ENCODE results near the gene MAMLD1.

MAMLD1 gene

DNA sequence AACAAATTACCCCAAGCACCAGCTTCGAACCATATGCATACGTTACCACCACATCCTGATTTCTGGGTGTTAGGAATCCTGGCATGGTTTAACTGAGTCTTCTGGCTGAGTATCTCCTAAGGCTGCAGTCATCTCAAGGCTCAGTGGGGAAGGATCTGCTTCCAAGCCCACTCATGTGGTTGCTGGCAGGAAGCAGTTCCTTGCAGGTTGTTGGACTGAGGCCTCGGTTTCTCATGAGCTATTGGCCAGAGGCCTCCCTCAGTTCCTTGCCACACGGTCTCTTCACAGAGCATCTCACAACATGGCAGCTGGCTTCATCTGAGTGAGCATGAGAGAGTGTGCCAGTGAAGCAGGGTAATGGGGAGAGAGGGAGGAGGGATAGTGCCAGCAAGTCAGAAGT is 109.2 kb downstream of the MAMLD1 start:
- no peak for DNase-seq
- Histone ChIP-seq H3K4me3 (ENCODE audit: low read depth, low read length) (no peak overlapping the region), H3K27me3 (ENCODE audit: insufficient read depth, low read depth, severe bottlenecking) (peaks cover 2% of the 10 kb centered on the region), H3K27ac (no peak overlapping the region), H3K36me3 (no peaks in the 10 kb centered on the region), H3K9me3 (ENCODE audit: severe bottlenecking) (no peaks in the 10 kb centered on the region)
- TF ChIP-seq, protein P1, sequence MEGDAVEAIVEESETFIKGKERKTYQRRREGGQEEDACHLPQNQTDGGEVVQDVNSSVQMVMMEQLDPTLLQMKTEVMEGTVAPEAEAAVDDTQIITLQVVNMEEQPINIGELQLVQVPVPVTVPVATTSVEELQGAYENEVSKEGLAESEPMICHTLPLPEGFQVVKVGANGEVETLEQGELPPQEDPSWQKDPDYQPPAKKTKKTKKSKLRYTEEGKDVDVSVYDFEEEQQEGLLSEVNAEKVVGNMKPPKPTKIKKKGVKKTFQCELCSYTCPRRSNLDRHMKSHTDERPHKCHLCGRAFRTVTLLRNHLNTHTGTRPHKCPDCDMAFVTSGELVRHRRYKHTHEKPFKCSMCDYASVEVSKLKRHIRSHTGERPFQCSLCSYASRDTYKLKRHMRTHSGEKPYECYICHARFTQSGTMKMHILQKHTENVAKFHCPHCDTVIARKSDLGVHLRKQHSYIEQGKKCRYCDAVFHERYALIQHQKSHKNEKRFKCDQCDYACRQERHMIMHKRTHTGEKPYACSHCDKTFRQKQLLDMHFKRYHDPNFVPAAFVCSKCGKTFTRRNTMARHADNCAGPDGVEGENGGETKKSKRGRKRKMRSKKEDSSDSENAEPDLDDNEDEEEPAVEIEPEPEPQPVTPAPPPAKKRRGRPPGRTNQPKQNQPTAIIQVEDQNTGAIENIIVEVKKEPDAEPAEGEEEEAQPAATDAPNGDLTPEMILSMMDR (IDR thresholded peaks at IDR 0.05; ENCODE audit: low read depth, low read length): no peak

DNA sequence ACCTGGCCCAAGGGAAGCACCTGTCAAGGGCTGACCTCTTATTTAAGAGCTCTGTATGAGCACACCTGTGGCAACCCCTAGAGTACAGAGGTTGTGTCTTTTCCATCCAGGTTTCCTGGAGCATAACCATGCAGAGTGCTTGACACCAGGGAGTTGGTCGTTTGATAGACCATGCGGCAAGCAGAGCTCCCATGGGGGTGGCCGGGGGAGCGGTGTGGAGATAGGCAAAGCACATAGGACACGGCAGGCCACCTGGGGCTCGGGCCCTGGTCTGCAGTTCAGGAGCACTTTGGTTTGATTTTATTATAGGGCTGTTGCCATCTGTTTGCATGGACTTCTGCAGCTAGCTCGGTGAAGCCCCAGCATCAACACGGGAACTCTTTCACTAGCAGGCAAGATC is 110.3 kb downstream of the MAMLD1 start:
- H3K27ac ChIP-seq: no peak overlapping the region
- DNase-seq: no peak
- H3K9me3 ChIP-seq (ENCODE audit: severe bottlenecking): no peaks in the 10 kb centered on the region
- H3K27me3 ChIP-seq (ENCODE audit: insufficient read depth, low read depth, severe bottlenecking): peaks cover 2% of the 10 kb centered on the region
- TF ChIP-seq, protein P1 (IDR thresholded peaks at IDR 0.05; ENCODE audit: low read depth, low read length): no peak
- H3K4me3 ChIP-seq (ENCODE audit: low read depth, low read length): no peak overlapping the region
- H3K36me3 ChIP-seq: no peaks in the 10 kb centered on the region

DNA sequence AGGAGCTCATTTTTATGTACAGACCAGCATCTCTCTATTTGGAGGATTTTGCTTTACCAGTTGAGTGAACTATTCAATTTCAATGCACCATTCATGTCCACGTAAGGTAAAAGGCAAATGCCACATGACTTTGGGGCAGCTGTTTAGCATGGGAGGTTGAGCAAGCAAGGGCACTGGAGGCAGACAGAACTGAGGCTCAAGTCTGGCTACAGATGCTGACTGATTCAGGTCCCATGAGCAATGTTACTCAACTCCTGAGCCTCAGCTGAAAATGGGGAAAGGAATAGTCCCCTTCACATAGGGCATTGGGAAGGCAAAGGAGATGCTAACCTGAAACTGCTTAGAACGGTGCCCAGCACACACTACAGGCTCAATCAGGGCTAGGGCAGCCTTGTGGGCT is 112.3 kb downstream of the MAMLD1 start:
- no peaks in the 10 kb centered on the region for H3K9me3 ChIP-seq (ENCODE audit: severe bottlenecking)
- TF ChIP-seq, protein P1 (IDR thresholded peaks at IDR 0.05; ENCODE audit: low read depth, low read length): no peak
- peaks cover 2% of the 10 kb centered on the region for H3K27me3 ChIP-seq (ENCODE audit: insufficient read depth, low read depth, severe bottlenecking)
- no peak overlapping the region for H3K27ac ChIP-seq
- H3K36me3 ChIP-seq: no peaks in the 10 kb centered on the region
- no peak overlapping the region for H3K4me3 ChIP-seq (ENCODE audit: low read depth, low read length)
- no peak for DNase-seq

DNA sequence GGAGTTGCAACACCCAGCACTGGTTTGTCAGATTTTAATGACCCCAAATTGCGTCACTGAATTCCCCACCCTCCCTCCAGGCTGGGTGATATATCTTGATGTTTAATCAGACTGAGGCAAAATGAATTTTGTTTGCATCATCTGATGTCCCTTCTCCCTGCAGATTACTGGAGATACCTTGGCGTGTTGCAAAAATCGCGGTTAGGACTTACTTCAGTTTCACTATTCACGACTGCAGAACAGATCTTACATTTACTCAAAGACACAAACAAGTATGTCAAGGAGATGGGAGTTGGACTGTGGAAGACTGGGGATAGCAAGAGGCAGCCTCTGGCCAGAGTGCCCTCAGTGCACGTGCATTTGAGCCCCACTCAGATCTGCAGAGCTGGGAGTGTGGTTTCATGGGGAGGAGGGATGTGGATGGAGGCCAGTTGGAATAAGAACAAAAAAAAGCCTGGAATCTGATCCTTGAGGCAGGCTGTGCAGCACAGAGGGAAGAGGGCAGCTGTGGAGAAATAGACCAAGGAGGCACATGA is 113.1 kb downstream of the MAMLD1 start:
- peaks cover 2% of the 10 kb centered on the region for H3K27me3 ChIP-seq (ENCODE audit: insufficient read depth, low read depth, severe bottlenecking)
- no peak overlapping the region for H3K4me3 ChIP-seq (ENCODE audit: low read depth, low read length)
- H3K36me3 ChIP-seq: no peaks in the 10 kb centered on the region
- no peak overlapping the region for H3K27ac ChIP-seq
- no peaks in the 10 kb centered on the region for H3K9me3 ChIP-seq (ENCODE audit: severe bottlenecking)
- TF ChIP-seq, protein P1 (IDR thresholded peaks at IDR 0.05; ENCODE audit: low read depth, low read length): no peak
- no peak for DNase-seq

DNA sequence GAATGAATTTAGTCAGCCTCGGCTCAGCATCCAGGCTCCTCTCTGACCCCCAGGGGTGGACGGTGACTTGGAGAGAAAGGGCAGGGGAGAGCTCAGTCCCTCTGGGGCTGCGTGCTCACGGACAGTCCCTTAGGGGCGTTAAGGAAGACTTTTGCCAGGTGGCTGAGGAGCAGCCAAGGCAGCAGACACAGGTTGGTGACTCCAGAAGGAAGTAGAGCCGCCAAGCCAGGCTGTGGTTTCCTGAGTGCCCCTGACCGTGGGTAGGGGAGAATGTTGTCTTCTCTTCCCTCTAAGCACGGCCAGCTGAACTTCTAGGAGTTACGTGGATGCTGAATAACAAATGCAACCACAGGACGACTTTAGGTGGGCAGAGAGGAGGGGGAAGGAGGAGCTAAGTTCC is 114.3 kb downstream of the MAMLD1 start:
- no peaks in the 10 kb centered on the region for H3K36me3 ChIP-seq
- DNase-seq: no peak
- TF ChIP-seq, protein P1 (IDR thresholded peaks at IDR 0.05; ENCODE audit: low read depth, low read length): no peak
- H3K27me3 ChIP-seq (ENCODE audit: insufficient read depth, low read depth, severe bottlenecking): peaks cover 2% of the 10 kb centered on the region
- no peak overlapping the region for H3K27ac ChIP-seq
- H3K4me3 ChIP-seq (ENCODE audit: low read depth, low read length): no peak overlapping the region
- no peaks in the 10 kb centered on the region for H3K9me3 ChIP-seq (ENCODE audit: severe bottlenecking)
